Keratinocyte (primary cell): ENCODE measurements around the gene MEG3. TPM values are rescaled to one million over a fixed set of nuclear protein-coding genes. Genes with fewer than 3 reads are reported as not detected.

ENCODE experiments used
- DNase-seq: peaks from one replicate; pipeline ENCODE4 v3.0.0-alpha.2; 2011; ENCODE audit warnings: low read depth, missing footprints, low spot score
- FAIRE-seq: peaks from 2 replicates; lab custom pipeline; 2011; peaks lifted over from hg19 to GRCh38; lab: Jason Lieb, UNC
- H2AFZ ChIP-seq: 2 replicates; pipeline ENCODE4 v1.6.0; 2012; ENCODE audit warnings: low read length, control low read depth, inconsistent platforms; ENCODE audit not compliant: control insufficient read depth
- H3K27ac ChIP-seq: 2 replicates; pipeline ENCODE4 v1.5.1; 2011; ENCODE audit warnings: low read length; ENCODE audit not compliant: control insufficient read depth, insufficient read depth
- H3K27me3 ChIP-seq: 3 replicates; pipeline ENCODE4 v1.6.0; 2011; ENCODE audit warnings: low read length; ENCODE audit not compliant: control insufficient read depth, insufficient read depth; ENCODE audit errors: extremely low read depth
- H3K36me3 ChIP-seq, 2 experiments: 2 replicates in 1 of 2; 3 replicates in 1 of 2; pipeline ENCODE4 v1.5.1; 2011; ENCODE audit warnings: low read length in 2 of 2, mild to moderate bottlenecking in 1 of 2; ENCODE audit not compliant: control insufficient read depth in 2 of 2, insufficient read depth in 2 of 2; ENCODE audit errors: extremely low read depth in 1 of 2
- H3K4me1 ChIP-seq: 3 replicates; pipeline ENCODE4 v1.5.1; 2011; ENCODE audit warnings: low read length; ENCODE audit not compliant: control insufficient read depth, insufficient read depth; ENCODE audit errors: extremely low read depth
- H3K4me2 ChIP-seq: 3 replicates; pipeline ENCODE4 v1.6.0; 2011; ENCODE audit warnings: low read depth, low read length; ENCODE audit not compliant: control insufficient read depth, insufficient read depth; ENCODE audit errors: extremely low read depth
- H3K4me3 ChIP-seq, 3 experiments: fragments of 200-600 bp in 1 of 3; sonication (generic) in 1 of 3; 2 replicates in 2 of 3; 3 replicates in 1 of 3; pipeline ENCODE4 v1.5.1; 2011 to 2016; ENCODE audit warnings: low read length in 3 of 3, mild to moderate bottlenecking in 3 of 3, control low read depth in 2 of 3, inconsistent platforms in 1 of 3, low read depth in 1 of 3, mixed read lengths in 1 of 3, mixed run types in 1 of 3, moderate library complexity in 1 of 3; ENCODE audit not compliant: control insufficient read depth in 2 of 3, insufficient read depth in 2 of 3; ENCODE audit errors: extremely low read depth in 1 of 3
- H3K79me2 ChIP-seq: 2 replicates; pipeline ENCODE4 v1.6.0; 2012; ENCODE audit warnings: low read length; ENCODE audit not compliant: control insufficient read depth, insufficient read depth
- H3K9ac ChIP-seq: 3 replicates; pipeline ENCODE4 v1.6.0; 2011; ENCODE audit warnings: low read length; ENCODE audit not compliant: control insufficient read depth, insufficient read depth; ENCODE audit errors: extremely low read depth
- H3K9me1 ChIP-seq: 3 replicates; pipeline ENCODE4 v1.6.0; 2011; ENCODE audit warnings: low read length; ENCODE audit not compliant: control insufficient read depth, insufficient read depth; ENCODE audit errors: extremely low read depth
- H3K9me3 ChIP-seq: 2 replicates; pipeline ENCODE4 v1.5.1; 2012; ENCODE audit warnings: low read depth, low read length; ENCODE audit not compliant: control insufficient read depth
- H4K20me1 ChIP-seq: 3 replicates; pipeline ENCODE4 v1.6.0; 2011; ENCODE audit warnings: low read length; ENCODE audit not compliant: control insufficient read depth, insufficient read depth; ENCODE audit errors: extremely low read depth
- EZH2 ChIP-seq: IDR thresholded peaks from one replicate; pipeline ENCODE4 v1.6.1; 2012; ENCODE audit warnings: inconsistent platforms, mild to moderate bottlenecking, low read length, moderate library complexity
- dilution Hi-C: fragments of 300-500 bp; cut with MboI; formaldehyde crosslinking; loops from one replicate; pipeline ENCODE4 v1.7.0; 2020; ENCODE audit warnings: low sequenced_read_pairs; ENCODE audit not compliant: extremely low pct_ligation_motif_present
- polyA plus RNA-seq, 5 experiments: library from polyadenylated mRNA; depleted of rRNA in 3 of 5; stranded (reverse) in 3 of 5; stranded (forward) in 1 of 5; unstranded in 1 of 5; fragments of >200 nt; gene quantifications; 1 replicate in 1 of 5; 2 replicates in 3 of 5; 3 replicates in 1 of 5; pipeline versions ENCODE4 v1.2.1 to v1.2.3, GENCODE V29; 2011 to 2012; ENCODE audit warnings: missing spikeins in 2 of 5, low read depth in 1 of 5, low replicate concordance in 1 of 5
- TF ChIP-seq, protein P1 (sequence below), 3 experiments: IDR thresholded peaks in 1 of 3; conservative IDR thresholded peaks in 1 of 3; optimal IDR thresholded peaks in 1 of 3; 2 replicates in 2 of 3; 3 replicates in 1 of 3; pipeline versions ENCODE3 to v1.5.1; 2011; ENCODE audit warnings: low read length in 3 of 3, mild to moderate bottlenecking in 3 of 3, moderate library complexity in 2 of 3, control low read depth in 1 of 3, inconsistent platforms in 1 of 3; ENCODE audit not compliant: insufficient read depth in 2 of 3; ENCODE audit errors: extremely low read depth in 1 of 3

Gene MEG3
- polyA plus RNA-seq, 1 donor (not counting 4 experiments of a cell fraction or from before 2014, with no cell fraction given) = 5.6 TPM

DNA sequence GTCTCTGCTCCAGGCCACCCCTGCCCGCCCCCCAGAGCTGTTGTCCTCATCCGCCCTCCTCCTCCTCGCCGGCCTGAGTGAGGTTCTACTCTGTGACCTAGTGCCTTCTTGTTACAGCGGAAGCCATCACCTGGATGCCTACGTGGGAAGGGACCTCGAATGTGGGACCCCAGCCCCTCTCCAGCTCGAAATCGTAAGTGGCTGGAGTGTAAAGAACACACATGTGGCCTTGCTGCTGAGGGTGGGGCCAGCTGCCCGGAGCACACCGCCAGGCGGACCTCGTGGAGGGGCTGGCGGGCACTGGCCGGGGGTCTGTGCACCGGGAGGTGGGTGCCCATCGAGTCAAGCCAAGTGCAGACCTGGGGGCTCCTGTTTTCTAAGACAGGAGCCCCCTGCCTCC, 19.4 kb downstream of the MEG3 start:
- Histone ChIP-seq H3K79me2 (no peaks in the 10 kb centered on the region), H3K27ac (no peak overlapping the region), H3K4me2 (no peak overlapping the region), H3K27me3 (no peaks in the 10 kb centered on the region), H3K9me3 (no peaks in the 10 kb centered on the region), H4K20me1 (no peaks in the 10 kb centered on the region), H2AFZ (no peak overlapping the region), H3K4me1 (no peaks in the 10 kb centered on the region), H3K9ac (no peak overlapping the region), H3K36me3 (no peaks in the 10 kb centered on the region), H3K9me1 (no peaks in the 10 kb centered on the region), H3K4me3 (no peak overlapping the region)
- no peak for TF ChIP-seq EZH2
- TF ChIP-seq, protein P1, sequence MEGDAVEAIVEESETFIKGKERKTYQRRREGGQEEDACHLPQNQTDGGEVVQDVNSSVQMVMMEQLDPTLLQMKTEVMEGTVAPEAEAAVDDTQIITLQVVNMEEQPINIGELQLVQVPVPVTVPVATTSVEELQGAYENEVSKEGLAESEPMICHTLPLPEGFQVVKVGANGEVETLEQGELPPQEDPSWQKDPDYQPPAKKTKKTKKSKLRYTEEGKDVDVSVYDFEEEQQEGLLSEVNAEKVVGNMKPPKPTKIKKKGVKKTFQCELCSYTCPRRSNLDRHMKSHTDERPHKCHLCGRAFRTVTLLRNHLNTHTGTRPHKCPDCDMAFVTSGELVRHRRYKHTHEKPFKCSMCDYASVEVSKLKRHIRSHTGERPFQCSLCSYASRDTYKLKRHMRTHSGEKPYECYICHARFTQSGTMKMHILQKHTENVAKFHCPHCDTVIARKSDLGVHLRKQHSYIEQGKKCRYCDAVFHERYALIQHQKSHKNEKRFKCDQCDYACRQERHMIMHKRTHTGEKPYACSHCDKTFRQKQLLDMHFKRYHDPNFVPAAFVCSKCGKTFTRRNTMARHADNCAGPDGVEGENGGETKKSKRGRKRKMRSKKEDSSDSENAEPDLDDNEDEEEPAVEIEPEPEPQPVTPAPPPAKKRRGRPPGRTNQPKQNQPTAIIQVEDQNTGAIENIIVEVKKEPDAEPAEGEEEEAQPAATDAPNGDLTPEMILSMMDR (optimal IDR thresholded peaks at IDR 0.05 in 1 of 3, IDR thresholded peaks at IDR 0.05 in 1 of 3, conservative IDR thresholded peaks at IDR 0.05 in 1 of 3; ENCODE audit: extremely low read depth in 1 of 3, insufficient read depth in 2 of 3, low read length in 3 of 3) = no peak
- FAIRE-seq = no peak
- DNase-seq = no peak
- dilution Hi-C loops = no loop called here

DNA sequence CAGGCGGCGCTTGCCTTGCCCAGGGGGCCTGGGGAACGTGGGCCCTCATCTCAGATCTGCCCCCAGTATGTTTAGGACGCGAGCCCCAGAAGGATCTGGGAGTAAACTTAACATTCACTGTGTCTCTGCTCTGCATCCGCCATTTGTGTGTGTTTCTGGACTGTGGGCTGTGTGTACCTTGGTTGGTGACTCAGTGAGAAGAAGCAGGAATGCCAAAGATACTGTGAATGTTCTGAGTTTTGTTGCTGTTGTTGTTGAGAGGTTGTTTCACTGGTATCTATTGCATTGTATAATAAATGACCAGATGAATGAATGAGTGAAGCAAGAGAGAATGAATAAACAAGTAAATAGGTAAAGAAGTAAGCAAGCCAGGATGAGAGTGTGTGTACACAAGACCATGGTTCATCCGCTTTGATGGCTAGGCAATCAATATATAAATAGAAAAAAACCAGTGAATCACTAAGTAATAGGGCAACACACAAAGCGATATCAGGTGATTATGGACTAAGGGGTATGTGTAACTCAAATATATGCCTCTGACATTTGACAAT, 20.5 kb downstream of the MEG3 start:
- Histone ChIP-seq H3K4me2 (no peak overlapping the region), H3K27me3 (no peaks in the 10 kb centered on the region), H3K9me3 (no peaks in the 10 kb centered on the region), H2AFZ (no peak overlapping the region), H3K9ac (no peak overlapping the region), H3K9me1 (no peaks in the 10 kb centered on the region), H3K36me3 (no peaks in the 10 kb centered on the region), H3K4me1 (no peaks in the 10 kb centered on the region), H3K4me3 (no peak overlapping the region), H4K20me1 (no peaks in the 10 kb centered on the region), H3K27ac (no peak overlapping the region), H3K79me2 (no peaks in the 10 kb centered on the region)
- dilution Hi-C loops = no loop called here
- no peak for FAIRE-seq
- no peak for DNase-seq
- no peak for TF ChIP-seq EZH2
- TF ChIP-seq, protein P1 (optimal IDR thresholded peaks at IDR 0.05 in 1 of 3, IDR thresholded peaks at IDR 0.05 in 1 of 3, conservative IDR thresholded peaks at IDR 0.05 in 1 of 3; ENCODE audit: extremely low read depth in 1 of 3, insufficient read depth in 2 of 3, low read length in 3 of 3) = no peak
